Keratinocyte (primary cell): ENCODE data around the gene GRIA1.

Experiments
- EZH2 ChIP-seq: IDR thresholded peaks from one replicate; pipeline ENCODE4 v1.6.1; 2012; ENCODE audit warnings: inconsistent platforms, mild to moderate bottlenecking, low read length, moderate library complexity
- TF ChIP-seq, protein P1 (sequence below), 3 experiments: IDR thresholded peaks in 1 of 3; conservative IDR thresholded peaks in 1 of 3; optimal IDR thresholded peaks in 1 of 3; 2 replicates in 2 of 3; 3 replicates in 1 of 3; pipeline versions ENCODE3 to v1.5.1; 2011; ENCODE audit warnings: low read length in 3 of 3, mild to moderate bottlenecking in 3 of 3, moderate library complexity in 2 of 3, control low read depth in 1 of 3, inconsistent platforms in 1 of 3; ENCODE audit not compliant: insufficient read depth in 2 of 3; ENCODE audit errors: extremely low read depth in 1 of 3

DNA sequence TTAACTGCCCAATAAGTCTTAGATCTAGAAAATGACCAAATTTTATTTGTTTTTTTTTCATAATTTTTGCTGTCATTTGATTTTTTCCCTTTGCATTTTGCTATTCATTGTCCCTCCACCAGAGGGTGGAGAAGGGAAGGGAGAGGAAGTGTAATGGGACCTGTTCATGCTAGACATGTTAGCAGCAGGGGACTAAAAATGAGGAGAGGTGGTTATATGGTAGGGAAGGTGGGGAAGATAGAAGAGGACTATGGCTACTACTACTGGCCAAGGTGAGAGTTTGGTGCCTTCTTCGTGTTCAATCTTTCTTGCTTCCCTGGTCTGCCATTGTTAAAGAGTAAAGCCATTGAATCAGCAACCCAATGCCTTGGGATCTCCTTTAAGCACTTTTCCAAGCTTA, 6.4 kb downstream of the GRIA1 start:
- TF ChIP-seq, protein P1, sequence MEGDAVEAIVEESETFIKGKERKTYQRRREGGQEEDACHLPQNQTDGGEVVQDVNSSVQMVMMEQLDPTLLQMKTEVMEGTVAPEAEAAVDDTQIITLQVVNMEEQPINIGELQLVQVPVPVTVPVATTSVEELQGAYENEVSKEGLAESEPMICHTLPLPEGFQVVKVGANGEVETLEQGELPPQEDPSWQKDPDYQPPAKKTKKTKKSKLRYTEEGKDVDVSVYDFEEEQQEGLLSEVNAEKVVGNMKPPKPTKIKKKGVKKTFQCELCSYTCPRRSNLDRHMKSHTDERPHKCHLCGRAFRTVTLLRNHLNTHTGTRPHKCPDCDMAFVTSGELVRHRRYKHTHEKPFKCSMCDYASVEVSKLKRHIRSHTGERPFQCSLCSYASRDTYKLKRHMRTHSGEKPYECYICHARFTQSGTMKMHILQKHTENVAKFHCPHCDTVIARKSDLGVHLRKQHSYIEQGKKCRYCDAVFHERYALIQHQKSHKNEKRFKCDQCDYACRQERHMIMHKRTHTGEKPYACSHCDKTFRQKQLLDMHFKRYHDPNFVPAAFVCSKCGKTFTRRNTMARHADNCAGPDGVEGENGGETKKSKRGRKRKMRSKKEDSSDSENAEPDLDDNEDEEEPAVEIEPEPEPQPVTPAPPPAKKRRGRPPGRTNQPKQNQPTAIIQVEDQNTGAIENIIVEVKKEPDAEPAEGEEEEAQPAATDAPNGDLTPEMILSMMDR (optimal IDR thresholded peaks at IDR 0.05 in 1 of 3, IDR thresholded peaks at IDR 0.05 in 1 of 3, conservative IDR thresholded peaks at IDR 0.05 in 1 of 3; ENCODE audit: extremely low read depth in 1 of 3, insufficient read depth in 2 of 3, low read length in 3 of 3), result peak; percentile 66 to 74 (median 70)
- no peak for TF ChIP-seq EZH2
